ENCODE measurements around the gene ANHX. TPM values are rescaled to one million over a fixed set of nuclear protein-coding genes. Genes with fewer than 3 reads are reported as not detected.

The ANHX gene
- total and polyA plus RNA-seq, 12 donors = not detected

DNA sequence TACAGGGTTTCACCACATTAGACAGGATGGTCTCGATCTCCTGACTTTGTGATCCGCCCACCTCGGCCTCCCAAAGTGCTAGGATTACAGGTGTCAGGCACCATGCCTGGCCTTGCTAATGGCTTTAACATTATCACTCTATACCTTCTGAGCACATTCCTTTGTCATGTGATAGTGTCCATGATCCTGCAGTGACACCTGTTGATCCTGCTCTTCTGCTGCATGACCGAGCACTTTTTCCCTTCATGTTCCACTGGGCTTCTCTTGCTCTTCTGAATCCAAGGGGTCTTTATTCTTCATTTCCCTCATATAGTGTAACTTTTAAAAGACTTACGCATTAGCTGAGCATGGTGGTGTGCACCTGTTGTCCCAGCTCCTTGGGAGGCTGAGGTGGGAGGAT lies 42.8 kb downstream of the ANHX start:
- H3K36me3 ChIP-seq (replicated peaks in 1 of 2) = peaks cover 4 to 76% of the 10 kb centered on the region in 2 donors
- peak overlapping the region in 1 of 4 donors; percentile 9 for H3K4me3 ChIP-seq
- H3K9me3 ChIP-seq (replicated peaks in 1 of 3) = peaks cover 0 to 64% (median 4%) of the 10 kb centered on the region in 3 donors
- 94 to 99% (median 97%) methylated on average over 5 of the region's 5 CpGs for WGBS, 4 donors
- TF ChIP-seq POLR2A (IDR thresholded peaks at IDR 0.05) = no peak
- TF ChIP-seq, protein P1, sequence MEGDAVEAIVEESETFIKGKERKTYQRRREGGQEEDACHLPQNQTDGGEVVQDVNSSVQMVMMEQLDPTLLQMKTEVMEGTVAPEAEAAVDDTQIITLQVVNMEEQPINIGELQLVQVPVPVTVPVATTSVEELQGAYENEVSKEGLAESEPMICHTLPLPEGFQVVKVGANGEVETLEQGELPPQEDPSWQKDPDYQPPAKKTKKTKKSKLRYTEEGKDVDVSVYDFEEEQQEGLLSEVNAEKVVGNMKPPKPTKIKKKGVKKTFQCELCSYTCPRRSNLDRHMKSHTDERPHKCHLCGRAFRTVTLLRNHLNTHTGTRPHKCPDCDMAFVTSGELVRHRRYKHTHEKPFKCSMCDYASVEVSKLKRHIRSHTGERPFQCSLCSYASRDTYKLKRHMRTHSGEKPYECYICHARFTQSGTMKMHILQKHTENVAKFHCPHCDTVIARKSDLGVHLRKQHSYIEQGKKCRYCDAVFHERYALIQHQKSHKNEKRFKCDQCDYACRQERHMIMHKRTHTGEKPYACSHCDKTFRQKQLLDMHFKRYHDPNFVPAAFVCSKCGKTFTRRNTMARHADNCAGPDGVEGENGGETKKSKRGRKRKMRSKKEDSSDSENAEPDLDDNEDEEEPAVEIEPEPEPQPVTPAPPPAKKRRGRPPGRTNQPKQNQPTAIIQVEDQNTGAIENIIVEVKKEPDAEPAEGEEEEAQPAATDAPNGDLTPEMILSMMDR (IDR thresholded peaks at IDR 0.05) = no peak
- DNase-seq = no peak
- intact Hi-C loops (cut with DNase I) = no loop called here
- no peak overlapping the region for H3K27ac ChIP-seq
- no peaks in the 10 kb centered on the region for H3K4me1 ChIP-seq (replicated peaks in 1 of 2)
- H3K27me3 ChIP-seq = no peaks in the 10 kb centered on the region

DNA sequence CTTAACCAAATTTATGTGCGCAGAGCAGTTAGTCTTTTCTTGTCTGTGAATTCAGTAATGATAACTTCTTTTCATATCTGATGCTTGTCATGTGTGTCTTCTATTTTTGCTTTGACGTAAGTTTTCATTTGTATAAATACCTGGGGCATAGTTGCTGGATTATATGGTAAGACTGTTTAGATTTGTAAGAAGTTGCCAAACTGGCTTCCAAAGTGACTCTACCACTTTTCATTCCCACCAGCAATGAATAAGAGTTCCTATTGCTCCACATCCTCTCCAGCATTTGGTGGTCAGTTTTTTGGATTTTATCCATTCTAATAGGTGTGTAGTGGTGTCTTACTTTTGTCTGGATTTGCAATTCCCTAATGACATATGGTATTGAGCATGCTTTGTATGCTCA lies 45.5 kb downstream of the ANHX start:
- intact Hi-C loops (cut with DNase I) = no loop called here
- H3K36me3 ChIP-seq (replicated peaks in 1 of 2) = peaks cover 0 to 79% of the 10 kb centered on the region in 2 donors
- no peak overlapping the region for H3K4me3 ChIP-seq
- H3K9me3 ChIP-seq (replicated peaks in 1 of 3) = peaks cover 0 to 54% (median 3%) of the 10 kb centered on the region in 3 donors
- H3K4me1 ChIP-seq (replicated peaks in 1 of 2) = no peaks in the 10 kb centered on the region
- WGBS, 4 donors = 97 to 100% (median 98%) methylated on average over 2 of the region's 2 CpGs
- no peaks in the 10 kb centered on the region for H3K27me3 ChIP-seq
- TF ChIP-seq POLR2A (IDR thresholded peaks at IDR 0.05) = no peak
- TF ChIP-seq, protein P1 (IDR thresholded peaks at IDR 0.05) = no peak
- no peak overlapping the region for H3K27ac ChIP-seq
- no peak for DNase-seq

GRCh38 chr12:133181238-133181959 lies 54.3 kb downstream of the ANHX start, which contains the start of gene ZNF268:
ZNF268 (plus strand) TSS chr12:133181495; CDS start chr12:133181998, 503 bp downstream.
- Histone ChIP-seq H3K36me3 (replicated peaks in 1 of 2) (peaks cover 0 to 12% of the 10 kb centered on the region in 2 donors), H3K9me3 (replicated peaks in 1 of 3) (peaks cover 0 to 4% (median 0%) of the 10 kb centered on the region in 3 donors), H3K27me3 (no peaks in the 10 kb centered on the region), H3K4me1 (replicated peaks in 1 of 2) (peaks cover 5 to 9% of the 10 kb centered on the region in 2 donors), H3K4me3 (peak within 1 kb of the TSS; percentile 49 to 68 (median 59)), H3K27ac (peak within 1 kb of the TSS in 4 of 5 donors; percentile 48 to 81 (median 62))
- peak; percentile 92 to 97 (median 95) for DNase-seq
- WGBS, 4 donors = 1 to 3% (median 2%) methylated on average over 12 to 40 of the region's 40 CpGs
- TF ChIP-seq, protein P1 (IDR thresholded peaks at IDR 0.05) = peak; percentile 54 to 78 (median 70)
- peak; percentile 19 to 37 for TF ChIP-seq POLR2A (IDR thresholded peaks at IDR 0.05)
- intact Hi-C loops (cut with DNase I) = no loop called here

DNA sequence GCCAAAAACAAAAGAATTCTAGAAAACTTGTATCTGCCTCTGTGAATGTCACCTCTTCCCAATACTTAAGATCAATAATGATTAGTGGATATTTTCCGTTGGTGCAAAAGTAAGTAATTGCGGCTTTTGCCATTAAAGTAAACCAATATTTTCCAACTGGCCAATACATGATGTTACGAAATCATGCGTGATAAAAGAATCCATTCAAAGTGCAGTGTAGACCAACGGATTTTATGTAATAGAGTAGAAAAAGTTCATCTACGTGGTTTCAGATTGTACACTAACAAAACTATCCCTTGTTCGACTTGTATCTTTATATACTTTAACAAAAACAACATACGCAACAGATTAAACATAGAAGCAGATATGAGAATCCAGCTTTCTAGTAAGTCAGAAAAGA lies 55.0 kb downstream of the ANHX start:
- TF ChIP-seq POLR2A (IDR thresholded peaks at IDR 0.05) = no peak
- TF ChIP-seq, protein P1 (IDR thresholded peaks at IDR 0.05) = no peak
- peak overlapping the region in 1 of 4 donors; percentile 62 for H3K4me3 ChIP-seq
- intact Hi-C loops (cut with DNase I) = no loop called here
- 97 to 99% (median 97%) methylated on average over 8 of the region's 8 CpGs for WGBS, 4 donors
- H3K27me3 ChIP-seq = no peaks in the 10 kb centered on the region
- no peak for DNase-seq
- H3K9me3 ChIP-seq (replicated peaks in 1 of 3) = peaks cover 0 to 4% (median 3%) of the 10 kb centered on the region in 3 donors
- no peak overlapping the region for H3K27ac ChIP-seq
- H3K36me3 ChIP-seq (replicated peaks in 1 of 2) = peaks cover 0 to 6% of the 10 kb centered on the region in 2 donors
- peaks cover 5 to 9% of the 10 kb centered on the region in 2 donors for H3K4me1 ChIP-seq (replicated peaks in 1 of 2)

Data from adrenal gland (tissue), 12 donors.